H1 (cell line): ENCODE results near the gene FAU. TPM values are rescaled to one million over a fixed set of nuclear protein-coding genes. Genes with fewer than 3 reads are reported as not detected.
A peak's percentile ranks its signal among the peaks of the same experiment; 100 is the strongest.

Experiments
- GABPA ChIP-seq: IDR thresholded peaks from 2 replicates; pipeline ENCODE4 v1.6.1; 2011; ENCODE audit warnings: mild to moderate bottlenecking, low read length, moderate library complexity, borderline replicate concordance; ENCODE audit not compliant: insufficient read depth
- POLR2A ChIP-seq, 2 experiments: IDR thresholded peaks; 1 replicate in 1 of 2; 2 replicates in 1 of 2; pipeline ENCODE4 v1.6.1; 2011; ENCODE audit warnings: low read depth in 2 of 2, low read length in 2 of 2, mild to moderate bottlenecking in 2 of 2; ENCODE audit errors: control extremely low read depth in 1 of 2
- SIN3A ChIP-seq, 2 experiments: IDR thresholded peaks in 1 of 2; conservative IDR thresholded peaks in 1 of 2; 2 replicates each; pipeline ENCODE4 v1.6.1; 2011 to 2012; ENCODE audit warnings: low read length in 2 of 2, improper control_type of control experiment in 1 of 2, low read depth in 1 of 2, mild to moderate bottlenecking in 1 of 2
- SP1 ChIP-seq: IDR thresholded peaks from 2 replicates; pipeline ENCODE4 v1.6.1; 2011; ENCODE audit warnings: low read depth, low read length
- TEAD4 ChIP-seq: IDR thresholded peaks from 2 replicates; pipeline ENCODE4 v1.6.1; 2012; ENCODE audit warnings: low read depth, low read length, inconsistent platforms, mixed read lengths
- polyA plus RNA-seq, 7 experiments: library from polyadenylated mRNA; depleted of rRNA in 3 of 7; stranded (reverse) in 5 of 7; unstranded in 2 of 7; fragments of >200 nt in 5 of 7; fragments of 200-250 nt in 2 of 7; gene quantifications; 1 replicate in 5 of 7; 2 replicates in 1 of 7; 4 replicates in 1 of 7; pipeline versions ENCODE4 v1.2.1 to v1.2.3, GENCODE V29; 2011 to 2013; ENCODE audit warnings: missing spikeins in 2 of 7, mixed read lengths in 2 of 7
- total RNA-seq: library from RNA; stranded (reverse); fragmentation: NEBNext Ultra II Directional; extraction: Animal tissue kit (Norgen Biotek cat#: 25700); gene quantifications from 2 replicates; pipeline ENCODE4 v1.2.1, GENCODE V29; 2021

FAU gene
- total and polyA plus RNA-seq, 2 of the 8 experiments (the other 6 are each of a cell fraction or from before 2014, with no cell fraction given), result 826 to 896 TPM

DNA sequence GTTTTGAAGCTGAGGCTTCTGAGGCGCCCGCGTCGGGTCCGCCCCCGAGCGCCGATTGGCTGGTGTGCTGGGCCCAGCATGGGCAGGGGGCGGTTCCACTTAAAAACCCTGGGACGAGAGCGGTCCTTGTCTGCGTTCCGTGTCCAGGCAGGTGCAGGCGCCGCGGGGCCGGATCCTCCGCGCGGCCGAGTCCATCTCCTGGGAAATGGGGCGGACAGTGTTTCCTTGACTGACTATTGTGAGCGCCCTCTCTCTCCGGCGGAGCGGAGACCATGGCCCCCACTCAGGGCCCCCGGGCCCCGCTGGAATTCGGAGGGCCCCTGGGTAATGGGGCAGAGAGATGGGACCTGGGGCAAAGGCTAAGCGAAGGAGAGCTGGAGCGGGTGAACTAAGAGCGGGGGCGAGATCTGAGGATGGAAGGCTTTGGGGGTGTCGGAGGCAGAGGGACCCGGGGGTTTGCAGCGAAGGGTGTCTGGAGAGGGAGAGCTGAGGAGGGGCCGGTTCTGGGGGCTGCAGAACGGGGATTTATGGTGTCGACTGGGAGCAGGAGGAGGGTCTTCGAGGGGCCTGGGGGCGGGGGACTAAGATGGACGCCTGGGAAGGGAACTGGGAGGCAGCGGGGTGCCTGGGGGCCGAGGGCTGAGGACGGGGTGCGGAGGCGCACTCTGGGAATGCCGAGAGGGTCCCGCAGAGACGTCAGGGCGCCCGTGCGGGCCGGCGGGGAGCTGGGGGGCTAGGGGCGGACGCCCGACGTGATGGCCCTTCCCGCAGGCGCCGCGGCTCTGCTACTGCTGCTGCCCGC, 10.0 kb downstream of the FAU start, which contains the start of gene TM7SF2 (continued):
- TF ChIP-seq SIN3A (conservative IDR thresholded peaks at IDR 0.05 in 1 of 2, IDR thresholded peaks at IDR 0.05 in 1 of 2; ENCODE audit: low read depth in 1 of 2, low read length in 2 of 2) (peak in 1 of 2 experiments; percentile 46; a peak in 1 of 4 replicates), POLR2A (IDR thresholded peaks at IDR 0.05; ENCODE audit: control extremely low read depth in 1 of 2, low read depth in 2 of 2, low read length in 2 of 2) (peak in 1 of 2 experiments; percentile 91; a peak in 2 of 3 replicates), GABPA (no peak), TEAD4 (peak; percentile 33; the same call in 1 of the 2 replicates), SP1 (peak; percentile 66; the same call in 1 of the 2 replicates)
